H1 (cell line): ENCODE data around the gene DYNLT2. TPM values are rescaled to one million over a fixed set of nuclear protein-coding genes. Genes with fewer than 3 reads are reported as not detected.

Experiments used
- BACH1 ChIP-seq: IDR thresholded peaks from 2 replicates; pipeline ENCODE4 v1.6.1; 2012; ENCODE audit warnings: low read length, improper control_type of control experiment
- BCL11A ChIP-seq, 2 experiments: IDR thresholded peaks; one replicate each; pipeline ENCODE4 v1.6.1; 2011; ENCODE audit warnings: low read depth in 2 of 2, low read length in 2 of 2, mild to moderate bottlenecking in 2 of 2
- CHD1 ChIP-seq: IDR thresholded peaks from 2 replicates; pipeline ENCODE4 v1.6.1; 2012; ENCODE audit warnings: low read depth, low read length, improper control_type of control experiment
- EGR1 ChIP-seq: IDR thresholded peaks from 2 replicates; pipeline ENCODE4 v1.6.1; 2011; ENCODE audit warnings: low read depth, low read length, borderline replicate concordance
- EP300 ChIP-seq, 2 experiments: IDR thresholded peaks; 1 replicate in 1 of 2; 2 replicates in 1 of 2; pipeline ENCODE4 v1.6.1; 2011 to 2012; ENCODE audit warnings: low read depth in 2 of 2, low read length in 2 of 2, mild to moderate bottlenecking in 2 of 2, borderline replicate concordance in 1 of 2, inconsistent platforms in 1 of 2, moderate library complexity in 1 of 2
- GTF2F1 ChIP-seq: IDR thresholded peaks from 2 replicates; pipeline ENCODE4 v1.6.1; 2012; ENCODE audit warnings: low read depth, low read length, improper control_type of control experiment, borderline replicate concordance
- PHF8 ChIP-seq: fragments of 200-600 bp; sonication (generic); conservative IDR thresholded peaks from 2 replicates; pipeline ENCODE4 v1.7.1; 2012; ENCODE audit warnings: low read depth, mild to moderate bottlenecking, inconsistent platforms, low read length, moderate library complexity
- RXRA ChIP-seq: IDR thresholded peaks from 2 replicates; pipeline ENCODE4 v1.6.1; 2011; ENCODE audit warnings: low read depth, mild to moderate bottlenecking, low read length, moderate library complexity; ENCODE audit not compliant: insufficient read depth
- SUZ12 ChIP-seq: fragments of 200-600 bp; sonication (generic); IDR thresholded peaks from 2 replicates; pipeline ENCODE4 v1.6.1; 2012; ENCODE audit warnings: mild to moderate bottlenecking, inconsistent platforms, low read length, moderate library complexity, mixed read lengths
- ZNF274 ChIP-seq: IDR thresholded peaks from 2 replicates; pipeline ENCODE4 v1.7.0; 2012; ENCODE audit warnings: low read length, borderline replicate concordance; ENCODE audit errors: extremely low read depth
- polyA plus RNA-seq, 7 experiments: library from polyadenylated mRNA; depleted of rRNA in 3 of 7; stranded (reverse) in 5 of 7; unstranded in 2 of 7; fragments of >200 nt in 5 of 7; fragments of 200-250 nt in 2 of 7; gene quantifications; 1 replicate in 5 of 7; 2 replicates in 1 of 7; 4 replicates in 1 of 7; pipeline versions ENCODE4 v1.2.1 to v1.2.3, GENCODE V29; 2011 to 2013; ENCODE audit warnings: missing spikeins in 2 of 7, mixed read lengths in 2 of 7
- total RNA-seq: library from RNA; stranded (reverse); fragmentation: NEBNext Ultra II Directional; extraction: Animal tissue kit (Norgen Biotek cat#: 25700); gene quantifications from 2 replicates; pipeline ENCODE4 v1.2.1, GENCODE V29; 2021
- TF ChIP-seq, protein P1 (sequence below): fragments of 300-600 bp; sonication (generic); IDR thresholded peaks from 2 replicates; pipeline ENCODE4 v1.7.1; 2012; ENCODE audit warnings: low read length, moderate library complexity, mild to moderate bottlenecking, inconsistent platforms; ENCODE audit not compliant: insufficient replicate concordance
- TF ChIP-seq, protein P2 (sequence below): IDR thresholded peaks from 2 replicates; pipeline ENCODE4 v1.6.1; 2011; ENCODE audit warnings: low read depth, mild to moderate bottlenecking, low read length; ENCODE audit not compliant: insufficient read depth

Gene DYNLT2
- total and polyA plus RNA-seq, 2 of the 8 experiments (the other 6 are each of a cell fraction or from before 2014, with no cell fraction given), result 0.48 to 1.8 TPM

DNA sequence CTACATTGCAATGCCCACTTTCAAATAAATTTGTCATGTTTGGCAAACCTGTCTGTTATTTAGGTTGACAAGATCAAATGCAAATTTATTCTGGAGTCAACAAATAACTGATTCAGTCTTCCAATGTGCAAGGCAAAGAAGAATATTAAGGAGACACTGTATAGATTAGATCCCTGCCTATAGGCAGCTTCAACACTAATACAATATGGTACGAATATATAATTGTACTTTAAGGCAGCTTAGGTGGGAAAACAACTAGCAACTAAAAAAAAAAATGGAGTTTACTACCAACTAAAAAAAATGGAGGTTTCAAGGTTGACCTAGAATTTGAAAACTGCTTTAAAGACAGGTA, 25.3 kb downstream of the DYNLT2 start (continued):
- TF ChIP-seq, protein P1, sequence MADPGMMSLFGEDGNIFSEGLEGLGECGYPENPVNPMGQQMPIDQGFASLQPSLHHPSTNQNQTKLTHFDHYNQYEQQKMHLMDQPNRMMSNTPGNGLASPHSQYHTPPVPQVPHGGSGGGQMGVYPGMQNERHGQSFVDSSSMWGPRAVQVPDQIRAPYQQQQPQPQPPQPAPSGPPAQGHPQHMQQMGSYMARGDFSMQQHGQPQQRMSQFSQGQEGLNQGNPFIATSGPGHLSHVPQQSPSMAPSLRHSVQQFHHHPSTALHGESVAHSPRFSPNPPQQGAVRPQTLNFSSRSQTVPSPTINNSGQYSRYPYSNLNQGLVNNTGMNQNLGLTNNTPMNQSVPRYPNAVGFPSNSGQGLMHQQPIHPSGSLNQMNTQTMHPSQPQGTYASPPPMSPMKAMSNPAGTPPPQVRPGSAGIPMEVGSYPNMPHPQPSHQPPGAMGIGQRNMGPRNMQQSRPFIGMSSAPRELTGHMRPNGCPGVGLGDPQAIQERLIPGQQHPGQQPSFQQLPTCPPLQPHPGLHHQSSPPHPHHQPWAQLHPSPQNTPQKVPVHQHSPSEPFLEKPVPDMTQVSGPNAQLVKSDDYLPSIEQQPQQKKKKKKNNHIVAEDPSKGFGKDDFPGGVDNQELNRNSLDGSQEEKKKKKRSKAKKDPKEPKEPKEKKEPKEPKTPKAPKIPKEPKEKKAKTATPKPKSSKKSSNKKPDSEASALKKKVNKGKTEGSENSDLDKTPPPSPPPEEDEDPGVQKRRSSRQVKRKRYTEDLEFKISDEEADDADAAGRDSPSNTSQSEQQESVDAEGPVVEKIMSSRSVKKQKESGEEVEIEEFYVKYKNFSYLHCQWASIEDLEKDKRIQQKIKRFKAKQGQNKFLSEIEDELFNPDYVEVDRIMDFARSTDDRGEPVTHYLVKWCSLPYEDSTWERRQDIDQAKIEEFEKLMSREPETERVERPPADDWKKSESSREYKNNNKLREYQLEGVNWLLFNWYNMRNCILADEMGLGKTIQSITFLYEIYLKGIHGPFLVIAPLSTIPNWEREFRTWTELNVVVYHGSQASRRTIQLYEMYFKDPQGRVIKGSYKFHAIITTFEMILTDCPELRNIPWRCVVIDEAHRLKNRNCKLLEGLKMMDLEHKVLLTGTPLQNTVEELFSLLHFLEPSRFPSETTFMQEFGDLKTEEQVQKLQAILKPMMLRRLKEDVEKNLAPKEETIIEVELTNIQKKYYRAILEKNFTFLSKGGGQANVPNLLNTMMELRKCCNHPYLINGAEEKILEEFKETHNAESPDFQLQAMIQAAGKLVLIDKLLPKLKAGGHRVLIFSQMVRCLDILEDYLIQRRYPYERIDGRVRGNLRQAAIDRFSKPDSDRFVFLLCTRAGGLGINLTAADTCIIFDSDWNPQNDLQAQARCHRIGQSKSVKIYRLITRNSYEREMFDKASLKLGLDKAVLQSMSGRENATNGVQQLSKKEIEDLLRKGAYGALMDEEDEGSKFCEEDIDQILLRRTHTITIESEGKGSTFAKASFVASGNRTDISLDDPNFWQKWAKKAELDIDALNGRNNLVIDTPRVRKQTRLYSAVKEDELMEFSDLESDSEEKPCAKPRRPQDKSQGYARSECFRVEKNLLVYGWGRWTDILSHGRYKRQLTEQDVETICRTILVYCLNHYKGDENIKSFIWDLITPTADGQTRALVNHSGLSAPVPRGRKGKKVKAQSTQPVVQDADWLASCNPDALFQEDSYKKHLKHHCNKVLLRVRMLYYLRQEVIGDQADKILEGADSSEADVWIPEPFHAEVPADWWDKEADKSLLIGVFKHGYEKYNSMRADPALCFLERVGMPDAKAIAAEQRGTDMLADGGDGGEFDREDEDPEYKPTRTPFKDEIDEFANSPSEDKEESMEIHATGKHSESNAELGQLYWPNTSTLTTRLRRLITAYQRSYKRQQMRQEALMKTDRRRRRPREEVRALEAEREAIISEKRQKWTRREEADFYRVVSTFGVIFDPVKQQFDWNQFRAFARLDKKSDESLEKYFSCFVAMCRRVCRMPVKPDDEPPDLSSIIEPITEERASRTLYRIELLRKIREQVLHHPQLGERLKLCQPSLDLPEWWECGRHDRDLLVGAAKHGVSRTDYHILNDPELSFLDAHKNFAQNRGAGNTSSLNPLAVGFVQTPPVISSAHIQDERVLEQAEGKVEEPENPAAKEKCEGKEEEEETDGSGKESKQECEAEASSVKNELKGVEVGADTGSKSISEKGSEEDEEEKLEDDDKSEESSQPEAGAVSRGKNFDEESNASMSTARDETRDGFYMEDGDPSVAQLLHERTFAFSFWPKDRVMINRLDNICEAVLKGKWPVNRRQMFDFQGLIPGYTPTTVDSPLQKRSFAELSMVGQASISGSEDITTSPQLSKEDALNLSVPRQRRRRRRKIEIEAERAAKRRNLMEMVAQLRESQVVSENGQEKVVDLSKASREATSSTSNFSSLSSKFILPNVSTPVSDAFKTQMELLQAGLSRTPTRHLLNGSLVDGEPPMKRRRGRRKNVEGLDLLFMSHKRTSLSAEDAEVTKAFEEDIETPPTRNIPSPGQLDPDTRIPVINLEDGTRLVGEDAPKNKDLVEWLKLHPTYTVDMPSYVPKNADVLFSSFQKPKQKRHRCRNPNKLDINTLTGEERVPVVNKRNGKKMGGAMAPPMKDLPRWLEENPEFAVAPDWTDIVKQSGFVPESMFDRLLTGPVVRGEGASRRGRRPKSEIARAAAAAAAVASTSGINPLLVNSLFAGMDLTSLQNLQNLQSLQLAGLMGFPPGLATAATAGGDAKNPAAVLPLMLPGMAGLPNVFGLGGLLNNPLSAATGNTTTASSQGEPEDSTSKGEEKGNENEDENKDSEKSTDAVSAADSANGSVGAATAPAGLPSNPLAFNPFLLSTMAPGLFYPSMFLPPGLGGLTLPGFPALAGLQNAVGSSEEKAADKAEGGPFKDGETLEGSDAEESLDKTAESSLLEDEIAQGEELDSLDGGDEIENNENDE, result no peak
- no peak for TF ChIP-seq BACH1
- TF ChIP-seq GTF2F1, result no peak
- TF ChIP-seq CHD1, result no peak
- TF ChIP-seq, protein P2, sequence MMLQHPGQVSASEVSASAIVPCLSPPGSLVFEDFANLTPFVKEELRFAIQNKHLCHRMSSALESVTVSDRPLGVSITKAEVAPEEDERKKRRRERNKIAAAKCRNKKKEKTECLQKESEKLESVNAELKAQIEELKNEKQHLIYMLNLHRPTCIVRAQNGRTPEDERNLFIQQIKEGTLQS, result no peak
- TF ChIP-seq BCL11A (IDR thresholded peaks at IDR 0.05; ENCODE audit: low read depth in 2 of 2, low read length in 2 of 2), result no peak
- no peak for TF ChIP-seq EGR1
- TF ChIP-seq RXRA, result no peak
- TF ChIP-seq PHF8, result no peak
- no peak for TF ChIP-seq SUZ12
- no peak for TF ChIP-seq EP300 (IDR thresholded peaks at IDR 0.05; ENCODE audit: borderline replicate concordance in 1 of 2, low read depth in 2 of 2, low read length in 2 of 2)
- TF ChIP-seq ZNF274, result no peak
